Ishikawa (cell line): Measurements from ENCODE around the gene RABEP1.

Source experiments
- CEBPB ChIP-seq: IDR thresholded peaks from 2 replicates; pipeline ENCODE4 v1.6.1; 2012
- CREB1 ChIP-seq: IDR thresholded peaks from 2 replicates; pipeline ENCODE4 v1.6.1; 2012; ENCODE audit warnings: low read depth
- EGR1 ChIP-seq: IDR thresholded peaks from 2 replicates; pipeline ENCODE4 v1.6.1; 2012
- EP300 ChIP-seq: IDR thresholded peaks from 2 replicates; pipeline ENCODE4 v1.6.1; 2012; ENCODE audit warnings: borderline replicate concordance
- FOXM1 ChIP-seq: IDR thresholded peaks from 2 replicates; pipeline ENCODE4 v1.6.1; 2012; ENCODE audit warnings: low read depth, borderline replicate concordance
- MAX ChIP-seq: IDR thresholded peaks from 2 replicates; pipeline ENCODE4 v1.6.1; 2012
- NFIC ChIP-seq: IDR thresholded peaks from 2 replicates; pipeline ENCODE4 v1.6.1; 2012
- RAD21 ChIP-seq: IDR thresholded peaks from 2 replicates; pipeline ENCODE4 v1.6.1; 2012; ENCODE audit warnings: low read depth
- REST ChIP-seq: IDR thresholded peaks from 2 replicates; pipeline ENCODE4 v1.6.1; 2012; ENCODE audit warnings: low read depth, mild to moderate bottlenecking
- TAF1 ChIP-seq: IDR thresholded peaks from 2 replicates; pipeline ENCODE4 v1.6.1; 2012; ENCODE audit warnings: low read depth, mild to moderate bottlenecking
- TCF12 ChIP-seq: IDR thresholded peaks from 2 replicates; pipeline ENCODE4 v1.6.1; 2012; ENCODE audit warnings: low read depth
- TEAD4 ChIP-seq: IDR thresholded peaks from 2 replicates; pipeline ENCODE4 v1.6.1; 2012
- USF1 ChIP-seq: IDR thresholded peaks from 2 replicates; pipeline ENCODE4 v1.6.1; 2012
- YY1 ChIP-seq: IDR thresholded peaks from 2 replicates; pipeline ENCODE4 v1.6.1; 2012; ENCODE audit warnings: low read depth
- ZBTB7A ChIP-seq: IDR thresholded peaks from 2 replicates; pipeline ENCODE4 v1.6.1; 2012; ENCODE audit warnings: low read depth

RABEP1 gene

GRCh38 chr17:5391678-5392077 lies 109.6 kb downstream of the RABEP1 start:
- no peak for TF ChIP-seq YY1
- TF ChIP-seq FOXM1: no peak
- TF ChIP-seq TEAD4: no peak
- TF ChIP-seq USF1: no peak

- no peak for TF ChIP-seq CREB1
- TF ChIP-seq EGR1: no peak
- no peak for TF ChIP-seq TCF12
- TF ChIP-seq FOXM1: no peak
- TF ChIP-seq NFIC: no peak
- no peak for TF ChIP-seq TAF1
- TF ChIP-seq YY1: no peak
- no peak for TF ChIP-seq RAD21
- TF ChIP-seq REST: no peak
- no peak for TF ChIP-seq ZBTB7A
- no peak for TF ChIP-seq TEAD4
- no peak for TF ChIP-seq MAX
- TF ChIP-seq USF1: no peak
These were observed 114.5 kb downstream of the RABEP1 start for GRCh38 chr17:5396612-5397011.

- TF ChIP-seq CREB1: no peak
- no peak for TF ChIP-seq NFIC
- no peak for TF ChIP-seq MAX
- no peak for TF ChIP-seq TCF12
- TF ChIP-seq EGR1: no peak
- no peak for TF ChIP-seq ZBTB7A
- TF ChIP-seq RAD21: no peak
- no peak for TF ChIP-seq TAF1
- TF ChIP-seq CEBPB: no peak
- TF ChIP-seq USF1: no peak
- no peak for TF ChIP-seq FOXM1
- TF ChIP-seq EP300: no peak
- TF ChIP-seq YY1: no peak
- no peak for TF ChIP-seq REST
- TF ChIP-seq TEAD4: no peak
These were observed 117.7 kb downstream of the RABEP1 start for GRCh38 chr17:5399767-5400166.

GRCh38 chr17:5405400-5405799 lies 123.3 kb downstream of the RABEP1 start:
- TF ChIP-seq TEAD4 (no peak), USF1 (no peak), NFIC (no peak), REST (no peak), YY1 (no peak), CEBPB (no peak), EGR1 (no peak), CREB1 (no peak), FOXM1 (no peak), TAF1 (no peak), EP300 (no peak), TCF12 (no peak), RAD21 (no peak), ZBTB7A (no peak)
